K562 (cell line): ENCODE measurements around the gene HES4.

Experiments
- ADNP ChIP-seq: fragments of 200-800 bp; sonication (Bioruptor generic); IDR thresholded peaks from 2 replicates; pipeline ENCODE4 v1.6.1; 2016; ENCODE audit warnings: missing genetic modification characterization, missing compliant biosample characterization
- FOXA1 ChIP-seq: fragments of 450-650 bp; IDR thresholded peaks from 2 replicates; pipeline ENCODE4 v1.6.1; 2016; ENCODE audit warnings: mild to moderate bottlenecking, borderline replicate concordance
- NFYB ChIP-seq: IDR thresholded peaks from 2 replicates; pipeline ENCODE4 v1.6.1; 2011; ENCODE audit warnings: mild to moderate bottlenecking, moderate library complexity; ENCODE audit not compliant: insufficient read length; ENCODE audit errors: extremely low read depth
- ZNF76 ChIP-seq: fragments of 250-450 bp; sonication (Bioruptor Pico); IDR thresholded peaks from 2 replicates; pipeline ENCODE4 v1.4.0; 2020; ENCODE audit warnings: mild to moderate bottlenecking, moderate library complexity, borderline replicate concordance
- TF ChIP-seq, protein P1 (sequence below), 3 experiments: IDR thresholded peaks in 2 of 3; conservative IDR thresholded peaks in 1 of 3; 2 replicates each; pipeline ENCODE4 v1.5.1; 2011 to 2012; ENCODE audit warnings: low read length in 3 of 3, mild to moderate bottlenecking in 3 of 3, control low read depth in 2 of 3, improper control_type of control experiment in 1 of 3, inconsistent platforms in 1 of 3, low read depth in 1 of 3, mixed read lengths in 1 of 3, moderate library complexity in 1 of 3; ENCODE audit not compliant: insufficient read depth in 2 of 3

DNA sequence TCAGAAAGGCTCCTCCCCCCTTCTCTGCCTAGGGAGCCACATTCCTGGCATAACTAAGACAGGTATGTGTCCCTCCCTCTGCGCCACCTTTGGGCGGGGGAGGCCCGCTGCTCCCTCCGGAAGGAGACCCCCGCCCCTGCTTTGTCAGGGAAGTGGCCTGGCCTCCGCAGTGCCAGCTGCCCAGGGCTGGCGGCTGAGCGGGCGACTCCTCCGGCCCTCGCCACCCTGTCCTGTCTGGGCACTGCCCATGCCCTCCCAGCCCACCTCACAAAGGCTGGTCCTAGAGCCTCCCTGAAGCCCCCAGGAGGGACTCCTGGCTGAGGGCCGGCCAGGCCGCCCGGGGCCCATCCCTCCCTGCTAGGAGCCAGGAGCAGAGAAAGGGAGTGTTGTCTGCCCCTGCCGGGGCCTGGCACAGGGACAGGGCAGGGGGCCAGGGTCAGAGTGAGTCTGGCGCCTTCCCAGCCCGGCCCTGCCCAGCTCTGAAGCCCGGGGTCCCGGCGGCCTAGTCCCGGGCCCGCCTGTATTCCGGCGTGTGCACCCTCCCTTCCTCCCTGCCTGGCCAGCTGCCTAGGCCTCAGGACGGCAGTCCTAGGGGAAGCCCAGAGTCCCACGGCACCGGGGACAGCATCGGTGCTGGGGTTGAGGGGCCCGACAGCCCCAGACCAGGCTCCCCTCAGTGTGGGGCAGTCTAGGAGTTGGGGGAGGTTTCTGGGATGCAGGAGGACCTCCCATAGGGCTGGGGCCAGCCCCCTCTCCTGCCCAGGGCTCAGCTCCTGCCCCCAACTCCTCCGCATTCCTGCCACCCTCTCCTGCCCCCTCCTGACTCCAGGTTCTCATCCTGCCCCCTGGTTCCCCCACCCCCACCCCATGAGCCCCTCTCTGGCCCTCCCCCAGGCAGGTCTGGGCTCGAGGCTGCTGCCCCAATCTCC, 25.1 kb upstream of the HES4 start:
- TF ChIP-seq ADNP, result no peak
- no peak for TF ChIP-seq NFYB
- TF ChIP-seq, protein P1, sequence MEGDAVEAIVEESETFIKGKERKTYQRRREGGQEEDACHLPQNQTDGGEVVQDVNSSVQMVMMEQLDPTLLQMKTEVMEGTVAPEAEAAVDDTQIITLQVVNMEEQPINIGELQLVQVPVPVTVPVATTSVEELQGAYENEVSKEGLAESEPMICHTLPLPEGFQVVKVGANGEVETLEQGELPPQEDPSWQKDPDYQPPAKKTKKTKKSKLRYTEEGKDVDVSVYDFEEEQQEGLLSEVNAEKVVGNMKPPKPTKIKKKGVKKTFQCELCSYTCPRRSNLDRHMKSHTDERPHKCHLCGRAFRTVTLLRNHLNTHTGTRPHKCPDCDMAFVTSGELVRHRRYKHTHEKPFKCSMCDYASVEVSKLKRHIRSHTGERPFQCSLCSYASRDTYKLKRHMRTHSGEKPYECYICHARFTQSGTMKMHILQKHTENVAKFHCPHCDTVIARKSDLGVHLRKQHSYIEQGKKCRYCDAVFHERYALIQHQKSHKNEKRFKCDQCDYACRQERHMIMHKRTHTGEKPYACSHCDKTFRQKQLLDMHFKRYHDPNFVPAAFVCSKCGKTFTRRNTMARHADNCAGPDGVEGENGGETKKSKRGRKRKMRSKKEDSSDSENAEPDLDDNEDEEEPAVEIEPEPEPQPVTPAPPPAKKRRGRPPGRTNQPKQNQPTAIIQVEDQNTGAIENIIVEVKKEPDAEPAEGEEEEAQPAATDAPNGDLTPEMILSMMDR (IDR thresholded peaks at IDR 0.05 in 2 of 3, conservative IDR thresholded peaks at IDR 0.05 in 1 of 3; ENCODE audit: insufficient read depth in 2 of 3, low read depth in 1 of 3, low read length in 3 of 3), result no peak
- no peak for TF ChIP-seq FOXA1
- no peak for TF ChIP-seq ZNF76 (CRISPR knock-in tag)
